Measurements from ENCODE around the gene LGALS7. TPM values are rescaled to one million over a fixed set of nuclear protein-coding genes. Genes with fewer than 3 reads are reported as not detected.
"Not testable (repeated sequence)": the region's sequence is repeated elsewhere in the genome, so short reads cannot be mapped to it uniquely, and the experiment has no call there.

Gene LGALS7
- total RNA-seq, 1 donor from 2014 or later: not detected

DNA sequence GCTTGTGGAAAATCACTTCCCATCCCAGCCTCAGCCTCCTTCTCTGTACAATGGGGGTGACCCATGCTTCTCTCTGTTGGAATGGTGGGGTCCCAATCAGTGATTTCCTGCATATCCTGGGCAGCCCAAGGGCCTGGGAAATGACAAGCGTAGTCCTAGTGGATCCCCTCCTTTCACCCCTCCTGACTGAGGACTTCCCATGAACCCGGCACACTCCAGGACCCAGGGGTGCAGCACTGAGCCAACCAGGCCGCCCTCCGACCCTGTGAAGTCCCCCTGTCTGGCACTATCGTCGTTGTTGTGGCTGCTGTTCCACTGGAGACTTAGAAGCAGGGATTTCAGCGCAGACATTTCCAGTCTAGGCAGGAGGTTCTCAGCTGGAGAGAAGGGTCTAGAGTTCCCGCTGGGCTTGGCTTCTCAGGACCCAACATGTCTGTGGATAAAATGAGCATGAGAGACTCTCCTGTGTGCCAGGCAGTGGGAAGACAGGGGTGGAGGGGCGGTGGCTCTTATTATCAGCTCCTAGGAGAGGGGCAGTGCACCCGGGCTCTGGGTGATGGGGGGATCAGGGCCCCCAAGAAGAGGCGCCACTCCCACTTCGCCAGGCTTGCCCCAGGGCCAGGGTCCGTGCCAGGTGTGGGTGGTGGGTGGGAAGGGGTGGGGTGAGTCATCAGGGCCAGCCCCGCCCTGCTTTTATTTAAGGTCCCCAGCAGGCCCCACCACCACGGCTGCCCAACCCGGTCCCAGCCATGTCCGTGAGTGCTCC lies 15.3 kb upstream of the LGALS7 start, which contains the start of gene LGALS7B:
LGALS7B (plus strand) TSS at position 723 of the 766 bp plus-strand sequence; CDS start at position 750, 27 bp downstream.
- no peak within 1 kb of the TSS for H3K4me3 ChIP-seq (ENCODE audit: insufficient read depth, low read depth, low read length)
- no peak within 1 kb of the TSS for H3K9ac ChIP-seq (ENCODE audit: low read length)
- no peaks in the 10 kb centered on the region for H3K36me3 ChIP-seq (ENCODE audit: insufficient read depth, low read length)
- TF ChIP-seq, protein P1, sequence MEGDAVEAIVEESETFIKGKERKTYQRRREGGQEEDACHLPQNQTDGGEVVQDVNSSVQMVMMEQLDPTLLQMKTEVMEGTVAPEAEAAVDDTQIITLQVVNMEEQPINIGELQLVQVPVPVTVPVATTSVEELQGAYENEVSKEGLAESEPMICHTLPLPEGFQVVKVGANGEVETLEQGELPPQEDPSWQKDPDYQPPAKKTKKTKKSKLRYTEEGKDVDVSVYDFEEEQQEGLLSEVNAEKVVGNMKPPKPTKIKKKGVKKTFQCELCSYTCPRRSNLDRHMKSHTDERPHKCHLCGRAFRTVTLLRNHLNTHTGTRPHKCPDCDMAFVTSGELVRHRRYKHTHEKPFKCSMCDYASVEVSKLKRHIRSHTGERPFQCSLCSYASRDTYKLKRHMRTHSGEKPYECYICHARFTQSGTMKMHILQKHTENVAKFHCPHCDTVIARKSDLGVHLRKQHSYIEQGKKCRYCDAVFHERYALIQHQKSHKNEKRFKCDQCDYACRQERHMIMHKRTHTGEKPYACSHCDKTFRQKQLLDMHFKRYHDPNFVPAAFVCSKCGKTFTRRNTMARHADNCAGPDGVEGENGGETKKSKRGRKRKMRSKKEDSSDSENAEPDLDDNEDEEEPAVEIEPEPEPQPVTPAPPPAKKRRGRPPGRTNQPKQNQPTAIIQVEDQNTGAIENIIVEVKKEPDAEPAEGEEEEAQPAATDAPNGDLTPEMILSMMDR (IDR thresholded peaks at IDR 0.05; ENCODE audit: insufficient read depth, low read depth, low read length): no peak
- TF ChIP-seq EZH2 (IDR thresholded peaks at IDR 0.05; ENCODE audit: insufficient read depth, low read length): no peak
- Mint-ChIP-seq H3K36me3 (ENCODE audit: low read depth, unreplicated experiment) (no peaks in the 10 kb centered on the region), H3K9me3 (ENCODE audit: unreplicated experiment) (peaks cover 3% of the 10 kb centered on the region), H3K4me1 (ENCODE audit: low read depth, unreplicated experiment) (peaks cover 4% of the 10 kb centered on the region), H3K27me3 (ENCODE audit: low read depth, unreplicated experiment) (peaks cover 4% of the 10 kb centered on the region), H3K4me3 (ENCODE audit: unreplicated experiment) (no peak within 1 kb of the TSS), H3K27ac (ENCODE audit: unreplicated experiment) (no peak within 1 kb of the TSS)
- H3K4me2 ChIP-seq (ENCODE audit: low read length): no peak within 1 kb of the TSS
- no peak within 1 kb of the TSS for H3K27ac ChIP-seq (ENCODE audit: low read depth, low read length)
- no peaks in the 10 kb centered on the region for H3K79me2 ChIP-seq (ENCODE audit: insufficient read depth, low read length)
- H3K27me3 ChIP-seq (ENCODE audit: insufficient read depth, low read length): no peaks in the 10 kb centered on the region
- H4K20me1 ChIP-seq (ENCODE audit: insufficient read depth, low read length): no peaks in the 10 kb centered on the region
- H2AFZ ChIP-seq (ENCODE audit: low read depth, low read length): no peak within 1 kb of the TSS
- no peaks in the 10 kb centered on the region for H3K9me3 ChIP-seq (ENCODE audit: insufficient read depth, low read depth, low read length)
- DNase-seq (ENCODE audit: low read depth): no peak
- FAIRE-seq: no peak
- H3K4me1 ChIP-seq (ENCODE audit: insufficient read depth, low read length): peaks cover 5% of the 10 kb centered on the region

DNA sequence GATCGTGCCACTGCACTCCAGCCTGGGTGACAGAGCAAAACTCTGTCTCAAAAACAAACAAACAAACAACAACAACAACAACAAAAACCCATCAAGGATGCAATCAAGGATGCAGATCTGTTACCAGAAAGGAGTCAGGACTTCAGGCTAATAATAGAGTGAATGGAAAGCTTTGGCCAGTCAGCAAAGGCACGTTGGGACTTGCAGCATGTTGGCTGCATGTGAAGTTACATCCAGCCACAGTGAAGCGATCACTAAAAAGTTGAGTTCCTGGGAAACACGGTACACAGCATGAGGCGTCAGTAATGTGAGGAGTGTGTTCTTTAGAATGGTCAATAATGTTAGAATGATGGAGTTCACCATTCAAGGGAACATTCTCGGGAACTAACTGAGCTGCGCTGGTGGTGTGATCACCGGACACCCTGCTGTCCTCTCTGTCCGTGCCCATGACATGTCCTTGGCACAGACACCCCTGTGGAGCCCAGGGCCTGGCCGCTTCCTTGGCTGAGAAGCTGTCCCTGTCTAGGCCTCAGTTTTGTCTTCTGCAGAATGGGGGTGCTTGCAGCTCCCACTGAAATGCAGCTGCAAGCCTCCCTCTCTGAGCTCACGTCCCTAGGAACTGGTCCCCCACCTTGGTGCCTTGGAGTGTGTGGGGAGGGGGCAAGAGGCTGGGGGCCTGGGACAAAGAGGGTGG lies 13.4 kb upstream of the LGALS7 start:
- Histone ChIP-seq H3K9ac (ENCODE audit: low read length) (no peak overlapping the region), H3K79me2 (ENCODE audit: insufficient read depth, low read length) (no peaks in the 10 kb centered on the region), H2AFZ (ENCODE audit: low read depth, low read length) (no peak overlapping the region), H3K9me3 (ENCODE audit: insufficient read depth, low read depth, low read length) (no peaks in the 10 kb centered on the region), H3K36me3 (ENCODE audit: insufficient read depth, low read length) (no peaks in the 10 kb centered on the region), H3K4me2 (ENCODE audit: low read length) (no peak overlapping the region), H3K27me3 (ENCODE audit: insufficient read depth, low read length) (peaks cover under 1% of the 10 kb centered on the region), H3K27ac (ENCODE audit: low read depth, low read length) (no peak overlapping the region), H3K4me1 (ENCODE audit: insufficient read depth, low read length) (no peaks in the 10 kb centered on the region), H4K20me1 (ENCODE audit: insufficient read depth, low read length) (no peaks in the 10 kb centered on the region), H3K4me3 (ENCODE audit: insufficient read depth, low read depth, low read length) (no peak overlapping the region)
- Mint-ChIP-seq H3K4me1 (ENCODE audit: low read depth, unreplicated experiment) (no peaks in the 10 kb centered on the region), H3K27ac (ENCODE audit: unreplicated experiment) (no peak overlapping the region), H3K36me3 (ENCODE audit: low read depth, unreplicated experiment) (no peaks in the 10 kb centered on the region), H3K27me3 (ENCODE audit: low read depth, unreplicated experiment) (peaks cover 4% of the 10 kb centered on the region), H3K4me3 (ENCODE audit: unreplicated experiment) (no peak overlapping the region), H3K9me3 (ENCODE audit: unreplicated experiment) (peaks cover 3% of the 10 kb centered on the region)
- DNase-seq (ENCODE audit: low read depth): no peak
- TF ChIP-seq, protein P1 (IDR thresholded peaks at IDR 0.05; ENCODE audit: insufficient read depth, low read depth, low read length): no peak
- no peak for TF ChIP-seq EZH2 (IDR thresholded peaks at IDR 0.05; ENCODE audit: insufficient read depth, low read length)
- FAIRE-seq: no peak

DNA sequence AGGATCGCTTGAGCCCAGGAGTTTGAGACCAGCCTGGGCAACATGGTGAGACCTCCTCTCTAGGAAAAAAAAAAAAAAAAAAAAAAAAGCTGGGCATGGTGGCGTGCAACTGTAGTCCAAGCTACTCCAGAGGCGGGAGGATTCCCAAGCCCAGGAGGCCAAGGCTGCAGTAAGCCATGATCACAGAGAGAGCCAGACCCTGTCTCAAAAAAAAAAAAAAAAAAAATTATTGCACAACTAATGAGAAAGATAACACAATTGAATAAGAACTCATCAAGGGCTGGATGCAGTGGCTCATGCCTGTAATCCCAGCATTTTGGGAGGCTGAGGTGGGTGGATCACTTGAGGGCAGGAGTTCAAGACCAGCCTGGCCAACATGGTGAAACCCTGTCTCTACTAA lies 12.7 kb upstream of the LGALS7 start:
- not testable (repeated sequence) for H3K9me3 ChIP-seq (ENCODE audit: insufficient read depth, low read depth, low read length); DNase-seq (ENCODE audit: low read depth); H3K36me3 Mint-ChIP-seq (ENCODE audit: low read depth, unreplicated experiment); H3K4me1 ChIP-seq (ENCODE audit: insufficient read depth, low read length); FAIRE-seq; H3K79me2 ChIP-seq (ENCODE audit: insufficient read depth, low read length); H4K20me1 ChIP-seq (ENCODE audit: insufficient read depth, low read length); H3K27ac Mint-ChIP-seq (ENCODE audit: unreplicated experiment); H3K36me3 ChIP-seq (ENCODE audit: insufficient read depth, low read length); H3K27me3 ChIP-seq (ENCODE audit: insufficient read depth, low read length); H3K4me2 ChIP-seq (ENCODE audit: low read length); H3K27ac ChIP-seq (ENCODE audit: low read depth, low read length); H3K9ac ChIP-seq (ENCODE audit: low read length); H3K4me1 Mint-ChIP-seq (ENCODE audit: low read depth, unreplicated experiment); H3K4me3 ChIP-seq (ENCODE audit: insufficient read depth, low read depth, low read length); H2AFZ ChIP-seq (ENCODE audit: low read depth, low read length); H3K9me3 Mint-ChIP-seq (ENCODE audit: unreplicated experiment); H3K4me3 Mint-ChIP-seq (ENCODE audit: unreplicated experiment)
- H3K27me3 Mint-ChIP-seq (ENCODE audit: low read depth, unreplicated experiment): peaks cover 10% of the 10 kb centered on the region

Measured in astrocyte (in vitro differentiated cells and primary cell).